OCI-LY3 (cell line): ENCODE data around the gene CCDC40.

Experiments
- H2AFZ ChIP-seq: fragments of 200-600, 300-600 bp; shearing (Covaris generic); 2 replicates; pipeline ENCODE4 v1.6.0; 2014; ENCODE audit warnings: antibody characterized with exemption, low read depth, low read length
- H3K27ac ChIP-seq: fragments of 200-600, 300-600 bp; sonication (generic); 2 replicates; pipeline ENCODE4 v1.5.1; 2014; ENCODE audit warnings: mild to moderate bottlenecking, low read length, moderate library complexity, mixed read lengths
- H3K27me3 ChIP-seq: fragments of 200-600, 300-600 bp; sonication (generic); 2 replicates; pipeline ENCODE4 v1.6.1; 2014; ENCODE audit warnings: low read depth, low read length, mixed read lengths
- H3K36me3 ChIP-seq: fragments of 200-600, 300-600 bp; sonication (generic); replicated peaks from 2 replicates; pipeline ENCODE3; 2014; ENCODE audit warnings: low read depth, low read length, mixed read lengths
- H3K4me1 ChIP-seq: fragments of 300-600, 200-600 bp; sonication (generic); 2 replicates; pipeline ENCODE4 v1.6.1; 2014; ENCODE audit warnings: low read length, mixed read lengths
- H3K4me2 ChIP-seq: fragments of 200-600, 300-600 bp; sonication (generic); 2 replicates; pipeline ENCODE4 v1.6.1; 2014; ENCODE audit warnings: low read length, mixed read lengths
- H3K4me3 ChIP-seq: fragments of 300-600, 200-600 bp; sonication (generic); 2 replicates; pipeline ENCODE4 v1.5.1; 2014; ENCODE audit warnings: antibody characterized with exemption, mild to moderate bottlenecking, low read length, moderate library complexity
- H3K79me2 ChIP-seq: fragments of 300-600, 200-600 bp; shearing (Covaris generic); 2 replicates; pipeline ENCODE4 v1.6.1; 2014; ENCODE audit warnings: mild to moderate bottlenecking, low read length, mixed read lengths
- H3K9ac ChIP-seq: fragments of 300-600, 200-600 bp; shearing (Covaris generic); 2 replicates; pipeline ENCODE4 v1.6.0; 2014; ENCODE audit warnings: mild to moderate bottlenecking, low read length, moderate library complexity
- H3K9me3 ChIP-seq: fragments of 200-600, 300-600 bp; shearing (Covaris generic); 2 replicates; pipeline ENCODE4 v1.6.1; 2014; ENCODE audit warnings: low read length, mixed read lengths; ENCODE audit not compliant: insufficient read depth
- H4K20me1 ChIP-seq: fragments of 200-600, 300-600 bp; sonication (generic); 2 replicates; pipeline ENCODE4 v1.6.1; 2016; ENCODE audit warnings: low read length, mixed read lengths; ENCODE audit not compliant: insufficient read depth
- EZH2phosphoT487 ChIP-seq: fragments of 200-600 bp; shearing (Covaris generic); IDR thresholded peaks from 2 replicates; pipeline ENCODE4 v1.6.1; 2018; ENCODE audit warnings: antibody characterized with exemption, mixed run types, low read depth
- TF ChIP-seq, protein P1 (sequence below): fragments of 200-600, 300-600 bp; sonication (generic); IDR thresholded peaks from 2 replicates; pipeline ENCODE4 v1.5.1; 2014; ENCODE audit warnings: antibody characterized with exemption, low read length, low read depth

The CCDC40 gene

DNA sequence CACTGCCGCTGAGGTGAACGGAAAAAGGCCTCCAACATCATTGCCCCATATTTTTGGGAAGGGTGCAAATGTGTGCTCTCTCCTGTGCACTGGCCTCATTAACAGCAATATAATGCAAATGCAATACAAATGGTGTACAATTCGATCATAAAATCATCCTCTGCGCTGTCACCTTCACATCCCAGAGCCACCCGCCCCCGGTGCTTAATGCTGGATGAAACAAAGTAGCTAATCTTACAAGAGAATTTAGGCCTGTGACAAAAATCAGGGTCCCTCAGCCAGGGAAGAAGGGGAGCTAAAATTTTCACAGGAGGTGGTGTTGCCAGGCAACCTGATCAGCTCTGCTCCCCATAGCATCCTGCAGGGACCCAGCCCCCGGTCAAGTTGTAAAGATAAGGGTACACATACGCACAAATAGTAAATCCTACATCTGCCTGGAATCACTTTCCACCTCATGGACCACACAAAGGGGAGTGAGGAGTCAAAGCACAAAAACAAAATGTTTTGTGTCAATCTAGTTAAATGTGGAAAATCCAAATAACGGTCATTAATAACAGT, 3.7 kb upstream of the CCDC40 start:
- Histone ChIP-seq H3K4me2 (no peak overlapping the region), H3K4me3 (no peak overlapping the region), H4K20me1 (peaks cover 16% of the 10 kb centered on the region), H3K79me2 (0 out of 2 replicates have a peak, but pooled peaks cover 3% of the 10 kb centered on the region), H3K9ac (no peak overlapping the region), H3K27me3 (no peaks in the 10 kb centered on the region), H3K9me3 (no peaks in the 10 kb centered on the region), H2AFZ (no peak overlapping the region), H3K27ac (no peak overlapping the region), H3K4me1 (peaks cover 8% of the 10 kb centered on the region; the same call in 1 of the 2 replicates), H3K36me3 (no peaks in the 10 kb centered on the region)
- TF ChIP-seq, protein P1, sequence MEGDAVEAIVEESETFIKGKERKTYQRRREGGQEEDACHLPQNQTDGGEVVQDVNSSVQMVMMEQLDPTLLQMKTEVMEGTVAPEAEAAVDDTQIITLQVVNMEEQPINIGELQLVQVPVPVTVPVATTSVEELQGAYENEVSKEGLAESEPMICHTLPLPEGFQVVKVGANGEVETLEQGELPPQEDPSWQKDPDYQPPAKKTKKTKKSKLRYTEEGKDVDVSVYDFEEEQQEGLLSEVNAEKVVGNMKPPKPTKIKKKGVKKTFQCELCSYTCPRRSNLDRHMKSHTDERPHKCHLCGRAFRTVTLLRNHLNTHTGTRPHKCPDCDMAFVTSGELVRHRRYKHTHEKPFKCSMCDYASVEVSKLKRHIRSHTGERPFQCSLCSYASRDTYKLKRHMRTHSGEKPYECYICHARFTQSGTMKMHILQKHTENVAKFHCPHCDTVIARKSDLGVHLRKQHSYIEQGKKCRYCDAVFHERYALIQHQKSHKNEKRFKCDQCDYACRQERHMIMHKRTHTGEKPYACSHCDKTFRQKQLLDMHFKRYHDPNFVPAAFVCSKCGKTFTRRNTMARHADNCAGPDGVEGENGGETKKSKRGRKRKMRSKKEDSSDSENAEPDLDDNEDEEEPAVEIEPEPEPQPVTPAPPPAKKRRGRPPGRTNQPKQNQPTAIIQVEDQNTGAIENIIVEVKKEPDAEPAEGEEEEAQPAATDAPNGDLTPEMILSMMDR: no peak
- no peak for TF ChIP-seq EZH2phosphoT487

DNA sequence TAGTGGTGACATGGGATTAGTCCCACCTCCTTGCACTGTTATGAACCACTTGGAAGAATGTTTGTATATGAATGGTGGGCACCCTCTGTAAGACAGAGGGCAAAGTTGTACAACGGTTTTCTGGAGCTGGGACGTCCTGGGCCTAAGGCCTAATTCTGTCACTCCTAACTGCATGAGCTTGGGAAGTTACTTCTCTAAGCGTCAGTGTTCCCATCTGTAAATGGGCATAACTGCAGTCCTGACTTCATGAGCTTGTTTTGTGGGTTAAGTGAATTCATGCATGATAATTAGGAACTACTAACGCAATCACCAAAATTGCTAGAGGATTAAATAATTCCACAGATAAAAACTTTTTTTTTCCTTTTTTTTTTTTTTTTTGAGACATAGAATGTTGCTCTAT, 2.6 kb upstream of the CCDC40 start:
- Histone ChIP-seq H4K20me1 (peaks cover 16% of the 10 kb centered on the region), H3K4me1 (peaks cover 8% of the 10 kb centered on the region; the same call in 1 of the 2 replicates), H3K9me3 (no peaks in the 10 kb centered on the region), H3K27ac (no peak overlapping the region), H3K36me3 (no peaks in the 10 kb centered on the region), H3K4me3 (no peak overlapping the region), H3K9ac (no peak overlapping the region), H3K4me2 (no peak overlapping the region), H3K27me3 (no peaks in the 10 kb centered on the region), H3K79me2 (0 out of 2 replicates have a peak, but pooled peaks cover 3% of the 10 kb centered on the region), H2AFZ (no peak overlapping the region)
- no peak for TF ChIP-seq EZH2phosphoT487
- TF ChIP-seq, protein P1: no peak

DNA sequence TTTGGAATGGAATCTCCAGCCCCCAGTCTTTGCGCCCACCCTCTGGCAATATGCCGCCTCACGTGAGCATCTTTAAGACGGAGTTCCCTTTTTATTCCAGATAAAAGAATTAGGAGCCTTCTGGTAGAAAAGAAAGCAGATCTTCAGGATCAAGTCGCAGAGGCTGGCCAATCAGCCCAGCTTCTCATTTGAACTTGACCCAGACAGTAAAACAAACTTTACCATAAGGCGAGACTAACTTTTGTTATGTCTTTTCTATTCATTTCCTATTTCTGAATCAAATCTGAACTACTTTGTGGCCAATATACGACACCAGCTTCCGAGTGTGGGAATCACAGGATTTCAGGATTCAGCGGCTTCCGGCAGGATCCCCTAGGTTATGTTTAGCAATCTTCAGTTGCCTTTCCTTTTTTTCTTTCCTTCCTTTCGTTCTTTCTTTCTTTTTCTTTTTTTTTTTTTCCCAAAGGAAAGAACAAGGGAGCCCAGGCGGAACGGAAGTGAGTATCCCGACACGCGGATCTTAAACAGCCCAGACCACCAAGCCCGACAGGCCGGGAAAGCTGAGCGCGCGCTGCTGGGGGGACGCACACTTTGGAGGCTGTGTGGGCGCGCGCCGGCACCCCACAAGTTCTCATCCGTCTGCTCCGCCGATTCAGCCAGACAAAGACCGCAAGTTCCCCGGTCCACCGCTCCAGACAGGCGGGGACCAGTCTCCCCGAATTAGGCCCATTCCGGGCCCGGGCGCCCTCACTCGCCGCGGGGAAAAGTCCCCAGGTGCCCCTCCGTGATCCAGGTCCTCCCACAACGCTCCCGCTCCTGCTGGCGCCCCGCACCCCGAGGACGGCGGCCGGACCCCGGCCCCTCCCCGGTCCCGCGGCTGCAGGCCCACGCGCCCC, 1.4 kb upstream of the CCDC40 start:
- Histone ChIP-seq H3K4me1 (peaks cover 8% of the 10 kb centered on the region; the same call in 1 of the 2 replicates), H3K27ac (no peak overlapping the region), H3K9ac (peak overlapping the region; percentile 72), H3K36me3 (no peaks in the 10 kb centered on the region), H3K27me3 (no peaks in the 10 kb centered on the region), H3K9me3 (no peaks in the 10 kb centered on the region), H3K4me3 (peak overlapping the region; percentile 94), H3K4me2 (peak overlapping the region; percentile 85), H2AFZ (no peak overlapping the region), H3K79me2 (0 out of 2 replicates have a peak, but pooled peaks cover 3% of the 10 kb centered on the region), H4K20me1 (peaks cover 16% of the 10 kb centered on the region)
- TF ChIP-seq, protein P1: no peak
- TF ChIP-seq EZH2phosphoT487: no peak

DNA sequence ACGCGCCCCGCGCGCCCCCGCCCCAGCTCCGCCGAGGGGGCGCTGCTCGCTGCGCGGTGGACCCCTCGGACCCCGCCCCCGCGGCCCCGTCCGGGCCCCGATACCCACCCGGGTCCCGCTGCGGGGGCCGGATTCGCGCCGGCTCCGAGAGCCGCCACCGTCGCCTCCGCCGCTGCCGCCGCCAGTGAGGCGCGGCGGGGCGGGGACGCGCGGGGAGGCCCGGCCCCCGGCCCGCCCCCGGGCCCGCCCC, 830 bp upstream of the CCDC40 start, which contains the start of gene TBC1D16:
Gene TBC1D16, minus strand, starts transcription at position 186 of the 250 bp plus-strand sequence. CDS start 22,325 bp downstream, outside the sequence.
- no peak for TF ChIP-seq EZH2phosphoT487
- peak within 1 kb of the TSS; percentile 81 for H3K9ac ChIP-seq
- no peak within 1 kb of the TSS for H3K27ac ChIP-seq
- H3K4me1 ChIP-seq: peaks cover 8% of the 10 kb centered on the region; the same call in 1 of the 2 replicates
- H4K20me1 ChIP-seq: peaks cover 16% of the 10 kb centered on the region
- peak within 1 kb of the TSS; percentile 47; the same call in 1 of the 2 replicates for H2AFZ ChIP-seq
- no peaks in the 10 kb centered on the region for H3K27me3 ChIP-seq
- peak within 1 kb of the TSS; percentile 99 for H3K4me3 ChIP-seq
- no peaks in the 10 kb centered on the region for H3K36me3 ChIP-seq
- 0 out of 2 replicates have a peak, but pooled peaks cover 3% of the 10 kb centered on the region for H3K79me2 ChIP-seq
- H3K4me2 ChIP-seq: peak within 1 kb of the TSS; percentile 98
- no peaks in the 10 kb centered on the region for H3K9me3 ChIP-seq
